Measurements from ENCODE around the gene TIMM44.

The TIMM44 gene

GRCh38 chr19:7943444-7944176 lies at the start of gene TIMM44:
Gene TIMM44 (minus strand): TSS chr19:7943666. CDS start chr19:7943651, 15 bp downstream.
- DNase-seq = peak; percentile 100

GRCh38 chr19:7992575-7992974 lies 49.1 kb upstream of the TIMM44 start:
- no peak for DNase-seq

DNA sequence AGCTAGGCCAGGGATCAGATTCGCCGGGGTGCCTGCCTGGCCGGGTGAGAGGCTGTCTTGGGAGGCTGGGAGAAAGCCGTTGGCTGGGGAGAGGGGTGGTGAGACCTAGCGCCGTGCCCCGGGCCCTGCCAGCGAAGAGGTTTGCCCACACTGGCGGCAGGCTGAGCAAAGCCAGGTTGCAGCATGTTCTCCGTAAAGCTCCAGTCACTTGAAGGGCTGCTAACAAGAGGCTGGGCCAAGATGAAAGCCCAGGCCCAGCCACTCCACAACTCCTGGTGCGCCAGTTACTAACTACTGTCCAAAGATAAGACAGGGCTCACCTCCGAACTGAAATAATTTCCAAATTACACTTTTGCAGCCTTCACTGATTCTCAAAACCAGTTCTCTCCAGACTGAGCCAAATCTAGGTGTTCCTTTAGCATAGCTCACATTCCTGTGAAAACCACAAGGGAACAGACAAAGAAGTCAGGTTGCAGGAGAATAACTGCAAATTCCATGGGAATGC lies 45.7 kb upstream of the TIMM44 start:
- no peak for DNase-seq

DNA sequence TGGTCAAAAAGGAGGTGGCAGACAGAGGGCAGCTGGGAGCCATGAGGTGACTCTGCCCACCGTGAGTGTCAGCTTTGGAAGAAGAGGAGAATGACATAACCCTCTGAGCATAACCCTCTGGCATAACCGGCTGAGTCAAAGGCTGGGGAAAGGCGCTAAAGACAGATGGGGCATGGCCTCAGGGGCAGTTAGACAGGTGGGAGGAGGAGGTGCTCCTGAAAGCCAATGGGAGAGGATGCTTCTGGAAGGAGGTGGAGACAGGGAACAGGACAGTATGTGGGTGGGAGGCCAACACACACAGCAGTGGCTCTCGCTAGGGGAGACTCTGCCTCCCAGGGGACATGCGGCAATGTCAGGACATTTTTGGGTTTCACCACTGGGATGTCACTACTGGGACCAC lies 44.8 kb upstream of the TIMM44 start:
- DNase-seq = peak; percentile 37

DNA sequence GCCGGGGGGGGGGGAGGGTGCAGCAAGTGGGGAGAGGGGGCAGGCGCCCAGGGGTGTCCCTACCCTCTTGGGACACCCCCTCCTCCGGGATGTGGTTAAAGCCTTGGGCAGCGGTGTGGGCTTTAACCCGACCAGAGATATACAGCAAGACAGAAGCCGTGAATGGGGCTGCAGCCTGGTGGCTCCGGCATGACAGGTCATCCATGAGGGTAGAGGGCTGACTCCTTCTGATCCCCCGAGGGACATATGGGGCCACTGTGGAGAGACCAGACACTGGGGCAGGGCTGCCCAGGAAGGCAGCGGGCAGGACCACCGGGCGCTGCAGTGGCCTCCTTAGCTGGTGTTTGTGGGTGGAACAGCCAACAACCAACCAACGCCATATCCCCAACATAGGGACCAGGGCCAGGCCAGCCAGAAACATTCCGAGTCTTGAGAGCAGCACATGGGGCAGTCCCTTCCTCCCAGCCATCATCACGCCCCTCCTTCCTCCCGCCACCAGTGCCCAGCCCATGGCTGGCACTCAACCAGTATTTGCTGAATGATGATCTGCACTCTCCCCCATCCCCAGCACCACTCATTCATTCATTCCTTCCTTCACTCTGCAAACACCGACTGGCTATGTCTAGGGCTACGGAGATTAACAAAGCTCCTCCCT lies 43.8 kb upstream of the TIMM44 start:
- DNase-seq = peak; percentile 29

- DNase-seq = peak; percentile 77
Measured at GRCh38 chr19:7986321-7987113, 43.1 kb upstream of the TIMM44 start.

DNA sequence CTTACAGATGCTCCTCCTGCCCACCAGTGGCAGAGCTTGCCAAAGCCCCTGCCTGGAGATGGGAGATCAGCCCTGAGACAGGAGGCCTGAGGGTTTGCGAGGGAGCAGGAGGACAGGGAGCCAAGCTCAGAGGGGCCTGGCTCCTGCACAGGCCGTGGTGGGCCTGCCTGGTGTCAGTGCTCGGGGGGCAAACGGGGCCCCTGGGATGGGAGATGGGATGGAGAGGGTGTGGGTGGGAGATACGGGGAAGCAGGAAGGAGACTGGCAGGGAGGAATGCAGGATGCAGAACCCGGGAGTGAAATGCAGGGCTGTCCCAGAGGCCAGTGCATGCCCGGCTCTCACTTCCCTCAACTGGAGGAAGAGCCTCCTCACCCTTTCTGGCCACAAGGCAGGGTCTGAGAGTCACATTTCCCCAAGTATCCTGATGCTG lies 42.0 kb upstream of the TIMM44 start:
- DNase-seq = no peak

GRCh38 chr19:7983995-7984837 lies 40.8 kb upstream of the TIMM44 start:
- no peak for DNase-seq

DNA sequence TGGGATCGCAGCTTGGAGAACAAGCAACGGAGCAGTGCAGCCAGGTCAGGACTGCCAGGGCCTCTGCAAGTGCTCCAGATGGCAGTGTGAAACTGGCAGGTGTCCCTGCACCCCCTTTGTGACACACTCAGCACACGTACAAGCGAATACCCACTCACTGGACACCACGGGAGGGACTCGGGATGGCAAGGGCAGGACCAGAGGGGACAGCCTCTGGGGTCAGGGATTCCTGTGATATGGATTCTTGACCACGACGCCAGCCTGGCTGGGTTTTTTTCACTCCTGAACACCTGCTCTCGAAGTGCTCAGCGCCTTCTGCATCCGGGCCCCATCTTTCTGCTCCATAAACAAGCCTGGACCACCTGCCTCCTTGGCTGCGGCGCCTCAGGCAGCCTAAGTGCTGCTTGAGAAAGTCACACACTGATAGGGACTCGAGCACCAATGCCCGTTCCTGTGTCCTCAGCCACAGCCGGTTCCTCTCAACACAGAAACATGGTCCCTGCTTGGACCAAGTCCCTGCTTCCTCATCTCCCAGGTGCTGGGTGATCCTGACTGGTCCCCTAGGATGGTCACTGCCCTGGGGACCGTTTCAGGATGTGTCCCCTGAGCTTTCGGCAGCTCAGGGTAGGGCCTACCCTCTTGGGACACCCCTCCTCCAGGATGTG lies 40.0 kb upstream of the TIMM44 start:
- no peak for DNase-seq

GRCh38 chr19:7982651-7983099 lies 39.2 kb upstream of the TIMM44 start:
- DNase-seq = no peak

- DNase-seq = no peak
Measured at GRCh38 chr19:7982103-7982502, 38.6 kb upstream of the TIMM44 start.

- no peak for DNase-seq
Measured at GRCh38 chr19:7981661-7982060, 38.2 kb upstream of the TIMM44 start.

DNA sequence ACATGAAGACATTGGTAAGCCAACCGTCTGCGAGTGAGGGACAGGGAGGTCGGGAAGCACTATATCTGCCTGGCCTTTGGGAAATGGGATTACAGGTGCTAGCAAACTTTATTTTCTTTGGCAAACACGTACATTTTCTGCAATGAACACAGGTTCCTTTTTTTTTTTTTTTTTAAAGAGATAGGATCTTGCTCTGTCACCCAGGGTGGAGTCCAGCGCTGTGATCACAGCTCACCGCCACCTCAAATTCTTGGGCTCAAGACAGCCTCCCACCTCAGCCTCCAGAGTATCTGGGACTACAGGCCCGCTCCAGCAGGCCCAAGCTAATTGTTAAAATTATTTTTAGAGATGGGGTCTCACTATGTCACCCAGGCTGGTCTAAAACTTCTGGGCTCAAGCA lies 37.7 kb upstream of the TIMM44 start:
- no peak for DNase-seq

DNA sequence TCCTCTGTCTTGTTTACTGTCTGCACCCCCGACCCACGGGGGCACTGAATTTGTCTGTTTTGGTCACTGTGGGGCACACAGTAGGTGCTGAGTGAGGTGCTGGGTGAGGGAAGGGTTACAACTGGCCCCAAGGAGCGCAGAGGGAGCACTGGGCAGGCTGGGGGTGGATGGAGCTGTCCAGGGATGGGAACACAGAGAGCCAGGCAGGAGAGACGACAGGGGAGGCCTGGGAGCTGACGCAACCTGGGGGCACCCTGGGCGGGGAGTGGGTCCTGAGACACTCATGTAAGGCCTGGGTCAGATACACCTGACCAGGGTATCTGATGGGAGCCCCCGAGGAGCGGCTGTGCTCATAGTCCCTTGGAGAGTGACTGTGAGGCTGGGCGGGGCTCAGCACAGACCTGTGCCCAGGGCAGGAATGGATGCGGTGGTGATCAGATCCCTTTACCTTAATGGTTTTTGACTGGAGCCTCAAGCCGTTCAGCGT lies 37.2 kb upstream of the TIMM44 start:
- no peak for DNase-seq

- no peak for DNase-seq
Measured at GRCh38 chr19:7980168-7980567, 36.7 kb upstream of the TIMM44 start.

- DNase-seq = no peak
Measured at GRCh38 chr19:7979559-7979958, 36.1 kb upstream of the TIMM44 start.

GRCh38 chr19:7979011-7979410 lies 35.5 kb upstream of the TIMM44 start:
- no peak for DNase-seq

DNA sequence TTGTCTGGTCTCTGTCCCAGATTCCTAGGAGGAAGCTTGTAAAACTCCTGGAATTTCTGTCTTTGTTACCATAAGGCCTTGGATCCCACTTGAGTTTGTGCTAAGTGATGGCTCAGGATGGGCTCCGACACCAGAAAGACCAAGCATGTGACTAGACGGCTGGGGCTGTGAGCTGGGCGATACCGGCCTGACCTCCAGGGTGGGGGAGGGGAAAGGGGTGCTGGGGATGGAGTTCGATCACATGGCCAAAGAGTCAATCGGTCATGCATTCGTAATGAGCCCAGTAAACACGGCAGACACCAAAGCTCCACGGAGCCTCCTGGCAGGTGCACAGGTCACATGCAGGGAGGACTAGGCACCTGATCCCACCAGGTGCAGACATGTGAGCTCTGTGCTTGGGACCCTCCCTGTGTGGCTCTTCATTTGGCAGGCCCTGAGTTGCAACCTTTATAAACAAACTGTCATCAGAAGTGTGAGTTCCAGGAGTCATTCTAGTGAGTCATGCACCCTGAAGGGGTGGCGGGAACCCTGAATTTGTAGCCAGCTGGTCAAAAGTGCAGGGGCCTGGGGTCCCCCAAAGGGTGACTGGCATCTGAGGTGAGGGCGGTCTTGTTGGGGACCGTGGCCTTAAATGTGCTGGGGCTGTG lies 34.8 kb upstream of the TIMM44 start:
- DNase-seq = peak; percentile 36

GRCh38 chr19:7977723-7978040 lies 34.2 kb upstream of the TIMM44 start:
- no peak for DNase-seq

- DNase-seq = no peak
Measured at GRCh38 chr19:7977021-7977722, 33.7 kb upstream of the TIMM44 start.

DNA sequence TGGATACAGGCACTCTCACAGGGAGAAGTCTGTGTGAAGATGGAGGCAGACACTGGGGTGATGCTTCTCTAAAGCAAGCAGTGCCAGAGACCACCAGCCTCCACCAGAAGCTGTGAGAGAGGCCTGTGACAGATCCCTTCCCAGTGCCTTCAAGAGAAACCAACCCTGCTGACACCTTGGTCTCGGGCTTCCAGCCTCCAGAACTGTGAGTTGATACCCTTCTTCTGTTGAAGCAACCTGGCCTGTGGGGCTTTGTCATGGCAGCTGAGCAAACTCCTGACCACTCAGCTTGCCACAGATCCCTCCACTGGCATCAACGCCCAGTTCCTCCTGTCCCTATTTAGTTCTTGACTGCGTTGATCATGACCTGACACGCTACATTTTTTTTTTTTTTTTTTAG lies 33.0 kb upstream of the TIMM44 start:
- DNase-seq = no peak
